Neural progenitor cell (in vitro differentiated cells): ENCODE measurements around the gene UBXN7. TPM values are rescaled to one million over a fixed set of nuclear protein-coding genes. Genes with fewer than 3 reads are reported as not detected.

Experiments
- DNase-seq: peaks from one replicate; pipeline ENCODE4 v3.0.0-alpha.2; 2016; ENCODE audit warnings: low spot score
- H2AFZ ChIP-seq: fragments of 200-600 bp; sonication (generic); replicated peaks from 2 replicates; pipeline ENCODE4 v1.6.1; 2016; ENCODE audit warnings: antibody characterized with exemption
- H3F3A ChIP-seq: fragments of 200-600 bp; sonication (generic); 2 replicates; pipeline ENCODE4 v1.6.1; 2016; ENCODE audit warnings: antibody characterized with exemption, low read depth
- H3K27ac ChIP-seq: fragments of 200-600 bp; sonication (generic); 2 replicates; pipeline ENCODE4 v1.5.1; 2016; ENCODE audit warnings: mild to moderate bottlenecking
- H3K27me3 ChIP-seq: fragments of 200-600 bp; sonication (generic); 2 replicates; pipeline ENCODE4 v1.6.1; 2016; ENCODE audit warnings: mild to moderate bottlenecking, moderate library complexity
- H3K36me3 ChIP-seq: fragments of 200-600 bp; sonication (generic); 2 replicates; pipeline ENCODE4 v1.5.1; 2016
- H3K4me1 ChIP-seq: fragments of 200-600 bp; sonication (generic); 2 replicates; pipeline ENCODE4 v1.6.1; 2016; ENCODE audit warnings: mixed run types
- H3K4me2 ChIP-seq: fragments of 200-600 bp; sonication (generic); 2 replicates; pipeline ENCODE4 v1.6.1; 2016
- H3K4me3 ChIP-seq: fragments of 200-600 bp; sonication (generic); 2 replicates; pipeline ENCODE4 v1.5.1; 2016
- H3K79me2 ChIP-seq: fragments of 200-600 bp; sonication (generic); 2 replicates; pipeline ENCODE4 v1.6.1; 2016; ENCODE audit warnings: low read depth
- H3K9ac ChIP-seq: fragments of 200-600 bp; sonication (generic); 2 replicates; pipeline ENCODE4 v1.6.1; 2016
- H3K9me3 ChIP-seq: fragments of 200-600 bp; sonication (generic); 2 replicates; pipeline ENCODE4 v1.5.1; 2016; ENCODE audit warnings: low read depth
- H4K20me1 ChIP-seq: fragments of 200-600 bp; sonication (generic); 2 replicates; pipeline ENCODE4 v1.6.1; 2016; ENCODE audit warnings: low read depth
- H3K27ac Mint-ChIP-seq: 3 replicates; pipeline ENCODE4 v1.8.0; 2021; ENCODE audit warnings: mixed read lengths
- H3K27me3 Mint-ChIP-seq: 2 replicates; pipeline ENCODE4 v1.8.0; 2022; ENCODE audit warnings: low read depth, mild to moderate bottlenecking, inconsistent platforms, moderate library complexity, mixed read lengths; ENCODE audit not compliant: insufficient read depth
- H3K36me3 Mint-ChIP-seq: 3 replicates; pipeline ENCODE4 v1.8.0; 2021; ENCODE audit warnings: mixed read lengths
- H3K4me1 Mint-ChIP-seq: 3 replicates; pipeline ENCODE4 v1.8.0; 2021; ENCODE audit warnings: mixed read lengths
- H3K4me3 Mint-ChIP-seq: 3 replicates; pipeline ENCODE4 v1.8.0; 2021; ENCODE audit warnings: mild to moderate bottlenecking, moderate library complexity, mixed read lengths
- H3K9me3 Mint-ChIP-seq: 3 replicates; pipeline ENCODE4 v1.8.0; 2020; ENCODE audit warnings: mixed read lengths
- CTCF ChIP-seq: fragments of 200-600 bp; sonication (generic); IDR thresholded peaks from 2 replicates; pipeline ENCODE4 v1.5.1; 2017; ENCODE audit warnings: antibody characterized with exemption, mild to moderate bottlenecking
- EZH2 ChIP-seq: fragments of 200-600 bp; sonication (generic); IDR thresholded peaks from 2 replicates; pipeline ENCODE4 v1.6.1; 2017; ENCODE audit warnings: antibody characterized with exemption, mild to moderate bottlenecking, moderate library complexity
- EZH2phosphoT487 ChIP-seq: fragments of 200-600 bp; sonication (generic); IDR thresholded peaks from 2 replicates; pipeline ENCODE4 v1.6.1; 2017; ENCODE audit warnings: antibody characterized with exemption
- total RNA-seq: library from RNA; depleted of rRNA; stranded (reverse); fragments of >200 nt; gene quantifications from 2 replicates; pipeline ENCODE4 v1.2.3, GENCODE V29; 2015; ENCODE audit warnings: low replicate concordance

The UBXN7 gene
- total RNA-seq, 1 donor from 2014 or later: 68.7 TPM

GRCh38 chr3:196378146-196378841 is 53.9 kb downstream of the UBXN7 start:
- Histone ChIP-seq H3F3A (peaks cover 3% of the 10 kb centered on the region), H3K4me1 (no peaks in the 10 kb centered on the region), H3K4me3 (no peak overlapping the region), H3K79me2 (peaks cover 43% of the 10 kb centered on the region), H4K20me1 (peaks cover 18% of the 10 kb centered on the region), H3K27me3 (no peaks in the 10 kb centered on the region), H3K9me3 (no peaks in the 10 kb centered on the region), H3K27ac (no peak overlapping the region), H3K4me2 (no peak overlapping the region), H2AFZ (no peak overlapping the region), H3K9ac (no peak overlapping the region), H3K36me3 (no peaks in the 10 kb centered on the region)
- no peak for DNase-seq
- TF ChIP-seq EZH2phosphoT487: no peak
- TF ChIP-seq EZH2: no peak
- no peak for TF ChIP-seq CTCF
- peaks cover 54% of the 10 kb centered on the region for H3K36me3 Mint-ChIP-seq
- no peak overlapping the region for H3K27ac Mint-ChIP-seq
- no peak overlapping the region for H3K4me3 Mint-ChIP-seq
- no peaks in the 10 kb centered on the region for H3K4me1 Mint-ChIP-seq
- peaks cover 3% of the 10 kb centered on the region for H3K27me3 Mint-ChIP-seq
- peaks cover 28% of the 10 kb centered on the region for H3K9me3 Mint-ChIP-seq

- peaks cover 46% of the 10 kb centered on the region for H3K36me3 Mint-ChIP-seq
- no peak overlapping the region for H3K4me3 Mint-ChIP-seq
- H3K4me3 ChIP-seq: no peak overlapping the region
- H3K36me3 ChIP-seq: no peaks in the 10 kb centered on the region
- no peak overlapping the region for H3K27ac Mint-ChIP-seq
- TF ChIP-seq CTCF: no peak
- no peak for TF ChIP-seq EZH2phosphoT487
- TF ChIP-seq EZH2: no peak
- H2AFZ ChIP-seq: no peak overlapping the region
- H3F3A ChIP-seq: peaks cover 3% of the 10 kb centered on the region
- no peaks in the 10 kb centered on the region for H3K9me3 ChIP-seq
- DNase-seq: no peak
- no peak overlapping the region for H3K27ac ChIP-seq
- H4K20me1 ChIP-seq: peaks cover 22% of the 10 kb centered on the region
- H3K27me3 ChIP-seq: no peaks in the 10 kb centered on the region
- H3K79me2 ChIP-seq: peaks cover 45% of the 10 kb centered on the region
- H3K9ac ChIP-seq: no peak overlapping the region
- H3K4me1 Mint-ChIP-seq: no peaks in the 10 kb centered on the region
- H3K4me1 ChIP-seq: no peaks in the 10 kb centered on the region
- H3K4me2 ChIP-seq: no peak overlapping the region
- H3K9me3 Mint-ChIP-seq: peaks cover 20% of the 10 kb centered on the region
- peaks cover 3% of the 10 kb centered on the region for H3K27me3 Mint-ChIP-seq
These were observed 54.9 kb downstream of the UBXN7 start for GRCh38 chr3:196377321-196377720.

- Mint-ChIP-seq H3K36me3 (peaks cover 27% of the 10 kb centered on the region), H3K4me3 (no peak overlapping the region), H3K27ac (no peak overlapping the region), H3K4me1 (no peaks in the 10 kb centered on the region), H3K27me3 (no peaks in the 10 kb centered on the region), H3K9me3 (no peaks in the 10 kb centered on the region)
- no peaks in the 10 kb centered on the region for H3K4me1 ChIP-seq
- no peak for TF ChIP-seq EZH2
- TF ChIP-seq EZH2phosphoT487: no peak
- no peak for TF ChIP-seq CTCF
- no peak for DNase-seq
- H3K4me2 ChIP-seq: no peak overlapping the region
- H3K9me3 ChIP-seq: no peaks in the 10 kb centered on the region
- peaks cover 3% of the 10 kb centered on the region for H4K20me1 ChIP-seq
- H2AFZ ChIP-seq: no peak overlapping the region
- no peak overlapping the region for H3K9ac ChIP-seq
- H3K27me3 ChIP-seq: no peaks in the 10 kb centered on the region
- H3K27ac ChIP-seq: no peak overlapping the region
- H3K4me3 ChIP-seq: no peak overlapping the region
- peaks cover 23% of the 10 kb centered on the region for H3K79me2 ChIP-seq
- peaks cover under 1% of the 10 kb centered on the region for H3F3A ChIP-seq
- H3K36me3 ChIP-seq: peaks cover 30% of the 10 kb centered on the region
These were observed 66.5 kb downstream of the UBXN7 start for GRCh38 chr3:196365736-196366135.
